Mesodermal cell (in vitro differentiated cells): ENCODE data around the gene SH3PXD2A.
"Not testable (repeated sequence)": the region's sequence is repeated elsewhere in the genome, so short reads cannot be mapped to it uniquely, and the experiment has no call there.

ENCODE experiments used
- H3K27ac ChIP-seq: 2 replicates; pipeline ENCODE4 v1.7.0; 2013; ENCODE audit warnings: mild to moderate bottlenecking, low read depth, low read length, moderate library complexity; ENCODE audit not compliant: severe bottlenecking
- H3K36me3 ChIP-seq: 2 replicates; pipeline ENCODE4 v1.7.1; 2013; ENCODE audit warnings: mild to moderate bottlenecking, low read length, moderate library complexity; ENCODE audit not compliant: control insufficient read depth, insufficient read depth
- H3K4me1 ChIP-seq: one replicate; pipeline ENCODE4 v1.7.1; 2013; ENCODE audit warnings: mild to moderate bottlenecking, low read length; ENCODE audit not compliant: insufficient read depth, control insufficient read depth, poor library complexity, severe bottlenecking
- H3K4me3 ChIP-seq: 2 replicates; pipeline ENCODE4 v1.7.0; 2013; ENCODE audit warnings: low read length, control low read depth, mild to moderate bottlenecking; ENCODE audit not compliant: insufficient read depth, poor library complexity, severe bottlenecking; ENCODE audit errors: extremely low read depth
- H3K9me3 ChIP-seq: 2 replicates; pipeline ENCODE4 v1.7.1; 2013; ENCODE audit warnings: mild to moderate bottlenecking, low read length, moderate library complexity; ENCODE audit not compliant: control insufficient read depth
- WGBS, 2 experiments: methylation state at CpG; one replicate each; pipeline ENCODE4 v1.1.5; 2013; ENCODE audit warnings: missing lambda C conversion rate in 2 of 2; ENCODE audit not compliant: insufficient coverage in 2 of 2; 5-methylcytosine and 5-hydroxymethylcytosine counted together

Gene SH3PXD2A

GRCh38 chr10:103663236-103663635, 192.1 kb downstream of the SH3PXD2A start:
- 84 to 90% methylated on average over 3 of the region's 3 CpGs for WGBS, 2 experiments
- Histone ChIP-seq H3K4me1 (peaks cover 18% of the 10 kb centered on the region), H3K9me3 (peaks cover 2% of the 10 kb centered on the region)

GRCh38 chr10:103662704-103663103, 192.7 kb downstream of the SH3PXD2A start:
- H3K27ac ChIP-seq, H3K4me3 ChIP-seq, H3K9me3 ChIP-seq: not testable (repeated sequence)
- H3K36me3 ChIP-seq, result peaks cover 43% of the 10 kb centered on the region
- WGBS, 2 experiments, result 89 to 100% methylated on average over 3 of the region's 3 CpGs
- H3K4me1 ChIP-seq, result peaks cover 18% of the 10 kb centered on the region

More at GRCh38 chr10:103663236-103663635, 192.1 kb downstream of the SH3PXD2A start:
- Histone ChIP-seq H3K4me3 (no peak overlapping the region), H3K27ac (no peak overlapping the region), H3K36me3 (peaks cover 43% of the 10 kb centered on the region)

GRCh38 chr10:103661198-103661950, 194.0 kb downstream of the SH3PXD2A start:
- WGBS, 2 experiments, result 39 to 47% methylated on average over 22 to 26 of the region's 48 CpGs
- peak overlapping the region; percentile 11 for H3K4me3 ChIP-seq
- peaks cover 18% of the 10 kb centered on the region for H3K4me1 ChIP-seq
- H3K27ac ChIP-seq, result peak overlapping the region; percentile 78
- peaks cover 15% of the 10 kb centered on the region for H3K9me3 ChIP-seq
- peaks cover 48% of the 10 kb centered on the region for H3K36me3 ChIP-seq

- Histone ChIP-seq H3K9me3 (peaks cover 15% of the 10 kb centered on the region), H3K36me3 (peaks cover 50% of the 10 kb centered on the region), H3K4me1 (peaks cover 18% of the 10 kb centered on the region), H3K27ac (peak overlapping the region; percentile 78), H3K4me3 (peak overlapping the region; percentile 11)
- WGBS, 2 experiments, result 85 to 88% methylated on average over 35 to 41 of the region's 42 CpGs
These were observed 194.8 kb downstream of the SH3PXD2A start for GRCh38 chr10:103660364-103661197.

GRCh38 chr10:103659674-103660363, 195.6 kb downstream of the SH3PXD2A start:
- Histone ChIP-seq H3K4me3 (no peak overlapping the region), H3K27ac (peak overlapping the region; percentile 2), H3K36me3 (peaks cover 58% of the 10 kb centered on the region), H3K4me1 (peaks cover 18% of the 10 kb centered on the region), H3K9me3 (peaks cover 15% of the 10 kb centered on the region)
- WGBS, 2 experiments, result 87 to 93% methylated on average over 9 to 10 of the region's 11 CpGs

- Histone ChIP-seq H3K4me1 (peaks cover 18% of the 10 kb centered on the region), H3K36me3 (peaks cover 61% of the 10 kb centered on the region), H3K9me3 (peaks cover 15% of the 10 kb centered on the region), H3K4me3 (no peak overlapping the region), H3K27ac (no peak overlapping the region)
- 95 to 100% methylated on average over 3 to 4 of the region's 4 CpGs for WGBS, 2 experiments
These were observed 197.3 kb downstream of the SH3PXD2A start for GRCh38 chr10:103658049-103658577.

GRCh38 chr10:103657061-103657591, 198.2 kb downstream of the SH3PXD2A start:
- no peak overlapping the region for H3K27ac ChIP-seq
- peaks cover 15% of the 10 kb centered on the region for H3K9me3 ChIP-seq
- no peak overlapping the region for H3K4me3 ChIP-seq
- peaks cover 61% of the 10 kb centered on the region for H3K36me3 ChIP-seq
- H3K4me1 ChIP-seq, result peaks cover 15% of the 10 kb centered on the region
- WGBS, 2 experiments, result 93 to 96% methylated on average over 3 to 4 of the region's 4 CpGs

- peaks cover under 1% of the 10 kb centered on the region for H3K4me1 ChIP-seq
- WGBS, 2 experiments, result 92 to 94% methylated on average over 3 to 4 of the region's 4 CpGs
These were observed 200.5 kb downstream of the SH3PXD2A start for GRCh38 chr10:103654925-103655324.

GRCh38 chr10:103653581-103654037, 201.8 kb downstream of the SH3PXD2A start:
- H3K4me1 ChIP-seq, result peaks cover 4% of the 10 kb centered on the region
- peaks cover 15% of the 10 kb centered on the region for H3K9me3 ChIP-seq
- WGBS, 2 experiments, result 84 to 98% methylated on average over 8 of the region's 8 CpGs
- H3K36me3 ChIP-seq, result peaks cover 58% of the 10 kb centered on the region
- H3K27ac ChIP-seq, result no peak overlapping the region
- no peak overlapping the region for H3K4me3 ChIP-seq

More at GRCh38 chr10:103654925-103655324, 200.5 kb downstream of the SH3PXD2A start:
- no peak overlapping the region for H3K27ac ChIP-seq
- no peak overlapping the region for H3K4me3 ChIP-seq
- H3K36me3 ChIP-seq, result peaks cover 71% of the 10 kb centered on the region
- H3K9me3 ChIP-seq, result peaks cover 15% of the 10 kb centered on the region
